ENCODE results near the gene NRK.

Gene NRK

GRCh38 chrX:106000203-106000602 lies 177.9 kb downstream of the NRK start:
- TF ChIP-seq TCF12 (IDR thresholded peaks at IDR 0.05; ENCODE audit: low read depth): no peak
- no peak for TF ChIP-seq FOXM1 (IDR thresholded peaks at IDR 0.05; ENCODE audit: borderline replicate concordance, low read depth)
- TF ChIP-seq, protein P1, sequence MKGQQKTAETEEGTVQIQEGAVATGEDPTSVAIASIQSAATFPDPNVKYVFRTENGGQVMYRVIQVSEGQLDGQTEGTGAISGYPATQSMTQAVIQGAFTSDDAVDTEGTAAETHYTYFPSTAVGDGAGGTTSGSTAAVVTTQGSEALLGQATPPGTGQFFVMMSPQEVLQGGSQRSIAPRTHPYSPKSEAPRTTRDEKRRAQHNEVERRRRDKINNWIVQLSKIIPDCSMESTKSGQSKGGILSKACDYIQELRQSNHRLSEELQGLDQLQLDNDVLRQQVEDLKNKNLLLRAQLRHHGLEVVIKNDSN (IDR thresholded peaks at IDR 0.05): no peak
- no peak for TF ChIP-seq ZBTB7A (IDR thresholded peaks at IDR 0.05; ENCODE audit: low read depth)
- TF ChIP-seq, protein P2, sequence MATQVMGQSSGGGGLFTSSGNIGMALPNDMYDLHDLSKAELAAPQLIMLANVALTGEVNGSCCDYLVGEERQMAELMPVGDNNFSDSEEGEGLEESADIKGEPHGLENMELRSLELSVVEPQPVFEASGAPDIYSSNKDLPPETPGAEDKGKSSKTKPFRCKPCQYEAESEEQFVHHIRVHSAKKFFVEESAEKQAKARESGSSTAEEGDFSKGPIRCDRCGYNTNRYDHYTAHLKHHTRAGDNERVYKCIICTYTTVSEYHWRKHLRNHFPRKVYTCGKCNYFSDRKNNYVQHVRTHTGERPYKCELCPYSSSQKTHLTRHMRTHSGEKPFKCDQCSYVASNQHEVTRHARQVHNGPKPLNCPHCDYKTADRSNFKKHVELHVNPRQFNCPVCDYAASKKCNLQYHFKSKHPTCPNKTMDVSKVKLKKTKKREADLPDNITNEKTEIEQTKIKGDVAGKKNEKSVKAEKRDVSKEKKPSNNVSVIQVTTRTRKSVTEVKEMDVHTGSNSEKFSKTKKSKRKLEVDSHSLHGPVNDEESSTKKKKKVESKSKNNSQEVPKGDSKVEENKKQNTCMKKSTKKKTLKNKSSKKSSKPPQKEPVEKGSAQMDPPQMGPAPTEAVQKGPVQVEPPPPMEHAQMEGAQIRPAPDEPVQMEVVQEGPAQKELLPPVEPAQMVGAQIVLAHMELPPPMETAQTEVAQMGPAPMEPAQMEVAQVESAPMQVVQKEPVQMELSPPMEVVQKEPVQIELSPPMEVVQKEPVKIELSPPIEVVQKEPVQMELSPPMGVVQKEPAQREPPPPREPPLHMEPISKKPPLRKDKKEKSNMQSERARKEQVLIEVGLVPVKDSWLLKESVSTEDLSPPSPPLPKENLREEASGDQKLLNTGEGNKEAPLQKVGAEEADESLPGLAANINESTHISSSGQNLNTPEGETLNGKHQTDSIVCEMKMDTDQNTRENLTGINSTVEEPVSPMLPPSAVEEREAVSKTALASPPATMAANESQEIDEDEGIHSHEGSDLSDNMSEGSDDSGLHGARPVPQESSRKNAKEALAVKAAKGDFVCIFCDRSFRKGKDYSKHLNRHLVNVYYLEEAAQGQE (IDR thresholded peaks at IDR 0.05; ENCODE audit: low read depth): no peak
- no peak for TF ChIP-seq RAD21 (IDR thresholded peaks at IDR 0.05; ENCODE audit: low read depth)
- TF ChIP-seq CEBPB (IDR thresholded peaks at IDR 0.05): no peak
- no peak for TF ChIP-seq NFIC (IDR thresholded peaks at IDR 0.05)
- TF ChIP-seq EP300 (IDR thresholded peaks at IDR 0.05; ENCODE audit: borderline replicate concordance): no peak

- TF ChIP-seq RAD21 (IDR thresholded peaks at IDR 0.05; ENCODE audit: low read depth): no peak
- TF ChIP-seq CREB1 (IDR thresholded peaks at IDR 0.05; ENCODE audit: low read depth): no peak
Measured at GRCh38 chrX:106005684-106006083, 183.3 kb downstream of the NRK start.

GRCh38 chrX:106007815-106008214 lies 185.5 kb downstream of the NRK start:
- no peak for TF ChIP-seq EP300 (IDR thresholded peaks at IDR 0.05; ENCODE audit: borderline replicate concordance)
- TF ChIP-seq, protein P2 (IDR thresholded peaks at IDR 0.05; ENCODE audit: low read depth): no peak
- no peak for TF ChIP-seq EGR1 (IDR thresholded peaks at IDR 0.05)
- no peak for TF ChIP-seq NFIC (IDR thresholded peaks at IDR 0.05)
- TF ChIP-seq ZBTB7A (IDR thresholded peaks at IDR 0.05; ENCODE audit: low read depth): no peak
- TF ChIP-seq, protein P1 (IDR thresholded peaks at IDR 0.05): no peak
- TF ChIP-seq CEBPB (IDR thresholded peaks at IDR 0.05): no peak
- no peak for TF ChIP-seq TAF1 (IDR thresholded peaks at IDR 0.05; ENCODE audit: low read depth)
- no peak for TF ChIP-seq TEAD4 (IDR thresholded peaks at IDR 0.05)
- TF ChIP-seq CREB1 (IDR thresholded peaks at IDR 0.05; ENCODE audit: low read depth): no peak
